Nephron progenitor cell (in vitro differentiated cells): Measurements from ENCODE around the gene ATRNL1.

Experiments
- DNase-seq: peaks from one replicate; pipeline ENCODE4 v3.0.0; 2021
- H3K27ac Mint-ChIP-seq: 2 replicates; pipeline ENCODE4 v1.8.0; 2021; ENCODE audit warnings: mild to moderate bottlenecking, moderate library complexity, mixed read lengths
- H3K27me3 Mint-ChIP-seq: 2 replicates; pipeline ENCODE4 v1.8.0; 2021; ENCODE audit warnings: mild to moderate bottlenecking, low read depth, mixed read lengths; ENCODE audit not compliant: poor library complexity
- H3K36me3 Mint-ChIP-seq: 2 replicates; pipeline ENCODE4 v1.8.0; 2021; ENCODE audit warnings: low read depth, mixed read lengths
- H3K4me1 Mint-ChIP-seq: 2 replicates; pipeline ENCODE4 v1.8.0; 2021; ENCODE audit warnings: mixed read lengths
- H3K4me3 Mint-ChIP-seq: 2 replicates; pipeline ENCODE4 v1.8.0; 2021; ENCODE audit warnings: mild to moderate bottlenecking, moderate library complexity, mixed read lengths
- H3K9me3 Mint-ChIP-seq: 2 replicates; pipeline ENCODE4 v1.8.0; 2021; ENCODE audit warnings: mild to moderate bottlenecking, moderate library complexity, mixed read lengths
- CTCF ChIP-seq: fragments of 200-600 bp; sonication (generic); IDR thresholded peaks from 2 replicates; pipeline ENCODE4 v1.5.0; 2021; ENCODE audit warnings: antibody characterized with exemption

ATRNL1 gene

GRCh38 chr10:115981081-115981480, 887.9 kb downstream of the ATRNL1 start:
- Mint-ChIP-seq H3K27me3 (peaks cover 7% of the 10 kb centered on the region), H3K36me3 (no peaks in the 10 kb centered on the region), H3K4me3 (no peak overlapping the region), H3K4me1 (peaks cover 33% of the 10 kb centered on the region), H3K9me3 (peaks cover 11% of the 10 kb centered on the region), H3K27ac (no peak overlapping the region)
- no peak for DNase-seq
- TF ChIP-seq CTCF = no peak

GRCh38 chr10:115982076-115982475, 888.9 kb downstream of the ATRNL1 start:
- Mint-ChIP-seq H3K4me1 (peaks cover 27% of the 10 kb centered on the region), H3K27me3 (peaks cover 7% of the 10 kb centered on the region)
- DNase-seq = no peak

GRCh38 chr10:115982526-115982925, 889.4 kb downstream of the ATRNL1 start:
- Mint-ChIP-seq H3K27me3 (peaks cover 7% of the 10 kb centered on the region), H3K27ac (no peak overlapping the region), H3K36me3 (no peaks in the 10 kb centered on the region), H3K9me3 (peaks cover 22% of the 10 kb centered on the region), H3K4me1 (peaks cover 23% of the 10 kb centered on the region), H3K4me3 (no peak overlapping the region)
- TF ChIP-seq CTCF = no peak
- no peak for DNase-seq

More at GRCh38 chr10:115982076-115982475, 888.9 kb downstream of the ATRNL1 start:
- Mint-ChIP-seq H3K4me3 (no peak overlapping the region), H3K9me3 (peaks cover 19% of the 10 kb centered on the region), H3K36me3 (no peaks in the 10 kb centered on the region), H3K27ac (no peak overlapping the region)
- TF ChIP-seq CTCF = no peak

GRCh38 chr10:115985786-115986185, 892.6 kb downstream of the ATRNL1 start:
- Mint-ChIP-seq H3K27ac (no peak overlapping the region), H3K36me3 (no peaks in the 10 kb centered on the region), H3K9me3 (peaks cover 28% of the 10 kb centered on the region), H3K27me3 (peaks cover 6% of the 10 kb centered on the region), H3K4me1 (peaks cover 19% of the 10 kb centered on the region), H3K4me3 (no peak overlapping the region)
- no peak for DNase-seq
- no peak for TF ChIP-seq CTCF

GRCh38 chr10:115988380-115988779, 895.2 kb downstream of the ATRNL1 start:
- DNase-seq = no peak
- Mint-ChIP-seq H3K9me3 (peaks cover 32% of the 10 kb centered on the region), H3K36me3 (no peaks in the 10 kb centered on the region), H3K4me3 (no peak overlapping the region), H3K4me1 (peaks cover 9% of the 10 kb centered on the region), H3K27me3 (peaks cover 6% of the 10 kb centered on the region), H3K27ac (no peak overlapping the region)
- TF ChIP-seq CTCF = no peak

GRCh38 chr10:115989621-115990020, 896.5 kb downstream of the ATRNL1 start:
- H3K27me3 Mint-ChIP-seq = peaks cover 6% of the 10 kb centered on the region
- H3K27ac Mint-ChIP-seq = no peak overlapping the region
- H3K36me3 Mint-ChIP-seq = no peaks in the 10 kb centered on the region
- peaks cover 13% of the 10 kb centered on the region for H3K4me1 Mint-ChIP-seq
- no peak for DNase-seq
- TF ChIP-seq CTCF = no peak
- H3K4me3 Mint-ChIP-seq = no peak overlapping the region
- peaks cover 27% of the 10 kb centered on the region for H3K9me3 Mint-ChIP-seq
